ENCODE results near the gene SGSM2.

The SGSM2 gene

DNA sequence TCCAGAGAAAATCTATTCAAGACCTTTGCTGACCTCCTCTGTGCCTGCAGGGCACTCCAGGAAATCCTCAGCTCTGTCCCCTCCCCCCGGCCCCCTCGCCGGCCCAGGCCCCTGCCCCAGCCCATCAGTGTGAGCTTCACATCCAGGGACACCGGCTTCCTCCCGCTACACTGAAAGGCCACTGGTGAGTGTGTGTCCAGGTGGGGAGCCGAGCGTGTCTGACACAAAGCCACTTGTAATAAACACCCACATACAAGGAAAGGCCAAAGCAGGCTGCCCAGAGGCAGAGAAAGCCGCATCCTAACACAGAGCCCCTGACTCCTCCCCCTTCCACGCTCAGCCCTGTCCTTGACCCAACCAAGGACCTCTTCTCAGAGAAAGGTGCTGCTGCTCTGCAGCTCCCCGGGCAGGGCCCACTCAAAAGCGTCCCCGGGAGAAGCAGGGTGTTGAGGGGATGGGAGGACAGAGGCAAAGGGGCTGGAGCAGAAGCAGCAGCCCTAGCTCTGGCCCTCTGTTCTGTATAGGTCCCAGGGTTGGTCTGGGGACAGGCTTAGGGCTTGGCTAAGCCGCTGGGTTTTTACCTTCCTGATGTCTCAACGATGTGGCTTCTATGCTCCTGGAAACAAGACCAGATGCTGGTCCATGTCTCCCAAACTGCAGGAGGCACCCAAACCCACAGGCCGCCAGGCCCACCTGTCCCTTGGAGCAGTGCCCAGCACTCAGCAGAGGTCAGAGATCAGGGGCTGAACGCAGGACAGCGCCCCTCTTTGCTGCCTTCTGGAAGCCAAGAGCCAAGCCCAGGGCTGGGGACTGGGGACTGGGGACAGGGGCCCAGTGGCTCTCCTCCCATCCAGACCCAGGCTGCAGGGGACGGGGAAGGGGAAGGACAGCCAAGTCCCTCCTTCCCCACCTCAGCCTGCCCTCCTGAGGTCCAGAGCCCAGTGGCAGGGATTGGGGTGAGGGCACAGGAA is 48.2 kb downstream of the SGSM2 start:
- no peak overlapping the region for H3K4me3 ChIP-seq (replicated peaks; ENCODE audit: low read depth, low read length)
- TF ChIP-seq, protein P1, sequence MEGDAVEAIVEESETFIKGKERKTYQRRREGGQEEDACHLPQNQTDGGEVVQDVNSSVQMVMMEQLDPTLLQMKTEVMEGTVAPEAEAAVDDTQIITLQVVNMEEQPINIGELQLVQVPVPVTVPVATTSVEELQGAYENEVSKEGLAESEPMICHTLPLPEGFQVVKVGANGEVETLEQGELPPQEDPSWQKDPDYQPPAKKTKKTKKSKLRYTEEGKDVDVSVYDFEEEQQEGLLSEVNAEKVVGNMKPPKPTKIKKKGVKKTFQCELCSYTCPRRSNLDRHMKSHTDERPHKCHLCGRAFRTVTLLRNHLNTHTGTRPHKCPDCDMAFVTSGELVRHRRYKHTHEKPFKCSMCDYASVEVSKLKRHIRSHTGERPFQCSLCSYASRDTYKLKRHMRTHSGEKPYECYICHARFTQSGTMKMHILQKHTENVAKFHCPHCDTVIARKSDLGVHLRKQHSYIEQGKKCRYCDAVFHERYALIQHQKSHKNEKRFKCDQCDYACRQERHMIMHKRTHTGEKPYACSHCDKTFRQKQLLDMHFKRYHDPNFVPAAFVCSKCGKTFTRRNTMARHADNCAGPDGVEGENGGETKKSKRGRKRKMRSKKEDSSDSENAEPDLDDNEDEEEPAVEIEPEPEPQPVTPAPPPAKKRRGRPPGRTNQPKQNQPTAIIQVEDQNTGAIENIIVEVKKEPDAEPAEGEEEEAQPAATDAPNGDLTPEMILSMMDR (IDR thresholded peaks at IDR 0.05; ENCODE audit: insufficient read depth, low read length, poor library complexity, severe bottlenecking) = no peak
- DNase-seq (ENCODE audit: extremely low read depth, insufficient read length) = no peak
- peaks cover 11% of the 10 kb centered on the region for H3K36me3 ChIP-seq (ENCODE audit: control insufficient read depth, insufficient read depth, low read length)
- H3K27me3 ChIP-seq (replicated peaks; ENCODE audit: control insufficient read depth, insufficient read depth, low read length) = no peaks in the 10 kb centered on the region

DNA sequence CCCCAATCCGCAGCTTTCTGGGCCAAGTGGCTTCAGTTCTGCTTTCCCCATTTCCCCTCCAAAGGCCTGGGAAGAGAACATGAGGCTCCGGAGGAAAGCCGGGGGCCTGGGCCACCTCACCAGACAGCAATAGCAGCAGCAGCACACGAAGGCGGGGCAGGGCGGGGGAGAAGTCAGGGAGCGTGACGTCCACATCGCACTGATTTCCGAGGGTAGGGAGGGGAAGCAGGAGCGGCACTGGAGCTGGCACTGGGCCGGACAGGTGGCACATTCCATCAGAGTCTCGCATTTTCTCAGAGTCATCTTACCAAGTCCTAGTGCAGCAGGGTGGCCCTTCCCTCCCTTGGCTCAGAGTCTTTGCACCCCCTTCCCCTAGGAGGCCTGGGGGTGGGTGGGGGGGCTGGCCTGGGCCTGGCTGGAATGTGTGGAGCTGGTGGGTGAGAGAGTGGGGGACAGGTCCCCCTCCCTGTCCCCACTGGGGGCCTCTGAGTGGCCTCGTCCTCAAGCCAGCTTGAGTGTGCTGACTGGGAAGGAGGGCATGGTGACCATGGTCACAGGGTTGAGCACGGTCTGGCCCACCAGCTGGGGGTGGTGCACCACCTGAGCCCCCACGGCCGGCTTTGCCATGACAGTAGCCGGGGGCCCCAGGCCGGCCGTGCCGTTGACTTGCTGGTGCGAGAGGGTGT is 49.2 kb downstream of the SGSM2 start:
- H3K36me3 ChIP-seq (ENCODE audit: control insufficient read depth, insufficient read depth, low read length) = peaks cover 11% of the 10 kb centered on the region
- no peak overlapping the region for H3K4me3 ChIP-seq (replicated peaks; ENCODE audit: low read depth, low read length)
- no peaks in the 10 kb centered on the region for H3K27me3 ChIP-seq (replicated peaks; ENCODE audit: control insufficient read depth, insufficient read depth, low read length)
- no peak for DNase-seq (ENCODE audit: extremely low read depth, insufficient read length)
- TF ChIP-seq, protein P1 (IDR thresholded peaks at IDR 0.05; ENCODE audit: insufficient read depth, low read length, poor library complexity, severe bottlenecking) = no peak

DNA sequence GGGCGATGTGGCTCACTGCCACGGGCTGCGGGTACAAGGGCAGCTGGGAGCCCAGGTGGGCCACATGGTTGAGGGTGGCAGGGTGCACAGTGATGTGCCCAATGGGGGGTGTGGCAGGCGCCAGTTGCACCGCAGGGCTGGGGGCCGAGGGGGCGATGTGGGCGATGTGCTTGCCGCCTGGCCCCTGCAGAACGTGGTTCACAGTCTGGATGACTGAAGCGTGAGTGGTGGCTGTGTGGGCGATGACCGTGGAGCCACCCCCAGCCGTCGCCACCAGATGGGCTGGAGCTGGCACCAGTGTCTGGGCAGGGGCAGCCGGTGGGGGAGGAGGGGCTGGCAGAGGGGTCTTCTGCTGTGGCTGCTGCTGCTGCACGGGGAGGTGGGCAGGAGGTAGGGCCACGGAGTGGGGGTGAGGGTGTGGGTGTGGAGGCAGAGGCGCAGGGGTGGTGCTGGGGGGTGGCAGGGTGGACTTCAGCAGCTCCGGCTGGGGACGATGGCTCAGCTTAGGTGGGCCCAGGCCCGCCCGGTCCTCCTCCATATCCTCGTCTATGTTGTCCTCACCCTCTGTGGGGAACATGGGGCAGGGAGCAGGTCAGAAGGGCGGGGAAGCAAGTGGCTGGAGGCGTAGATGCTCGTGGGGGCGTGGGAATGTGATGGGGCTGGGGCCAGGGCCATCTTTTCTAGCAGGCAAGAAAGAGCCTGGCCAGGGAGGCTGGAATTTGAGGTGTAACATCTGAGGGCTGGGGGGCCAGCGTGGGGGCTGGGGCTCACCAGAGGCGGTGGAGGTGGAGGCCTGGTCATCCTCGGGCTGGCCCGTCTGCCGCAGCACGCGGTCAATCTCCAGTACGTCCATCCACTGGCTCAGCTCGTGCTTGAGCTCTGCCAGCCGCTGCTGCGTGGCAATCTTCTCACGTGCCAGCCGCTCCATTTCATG is 50.1 kb downstream of the SGSM2 start:
- TF ChIP-seq, protein P1 (IDR thresholded peaks at IDR 0.05; ENCODE audit: insufficient read depth, low read length, poor library complexity, severe bottlenecking) = no peak
- no peak for DNase-seq (ENCODE audit: extremely low read depth, insufficient read length)
- peaks cover 11% of the 10 kb centered on the region for H3K36me3 ChIP-seq (ENCODE audit: control insufficient read depth, insufficient read depth, low read length)
- no peaks in the 10 kb centered on the region for H3K27me3 ChIP-seq (replicated peaks; ENCODE audit: control insufficient read depth, insufficient read depth, low read length)
- no peak overlapping the region for H3K4me3 ChIP-seq (replicated peaks; ENCODE audit: low read depth, low read length)

DNA sequence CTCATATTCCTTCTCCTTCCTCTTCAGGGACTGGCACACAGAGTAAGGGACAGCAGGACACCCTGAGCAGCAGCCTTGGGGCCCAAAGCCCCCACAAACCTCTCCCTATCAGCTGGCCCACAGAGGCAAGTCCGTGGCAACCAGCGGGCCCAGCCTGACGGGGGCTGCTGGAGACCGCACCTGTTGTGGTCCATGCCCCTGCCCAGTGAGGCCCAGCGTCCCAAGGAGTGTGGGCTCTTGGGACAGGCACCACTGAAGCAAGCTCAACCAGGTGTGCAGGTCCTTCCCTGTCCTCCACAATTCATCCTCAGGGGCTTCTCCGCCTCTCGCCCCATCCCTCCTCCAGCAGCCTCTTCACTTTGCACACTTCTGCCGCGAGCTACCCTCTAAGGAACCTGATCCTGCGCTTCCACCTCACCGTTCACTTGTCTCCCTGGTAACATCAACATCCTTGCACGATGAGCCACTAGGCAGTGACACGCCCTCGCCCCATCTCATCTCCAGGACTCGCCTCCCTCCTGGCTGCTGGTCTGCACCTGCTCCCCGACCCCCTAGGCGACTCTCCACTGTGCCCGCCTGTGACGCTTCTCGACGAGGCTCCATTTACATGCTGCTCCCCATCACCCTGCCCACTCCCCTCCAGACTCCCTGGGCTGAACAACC is 50.9 kb downstream of the SGSM2 start:
- Histone ChIP-seq H3K4me3 (replicated peaks; ENCODE audit: low read depth, low read length) (no peak overlapping the region), H3K36me3 (ENCODE audit: control insufficient read depth, insufficient read depth, low read length) (peaks cover 11% of the 10 kb centered on the region), H3K27me3 (replicated peaks; ENCODE audit: control insufficient read depth, insufficient read depth, low read length) (no peaks in the 10 kb centered on the region)
- TF ChIP-seq, protein P1 (IDR thresholded peaks at IDR 0.05; ENCODE audit: insufficient read depth, low read length, poor library complexity, severe bottlenecking) = no peak
- no peak for DNase-seq (ENCODE audit: extremely low read depth, insufficient read length)

DNA sequence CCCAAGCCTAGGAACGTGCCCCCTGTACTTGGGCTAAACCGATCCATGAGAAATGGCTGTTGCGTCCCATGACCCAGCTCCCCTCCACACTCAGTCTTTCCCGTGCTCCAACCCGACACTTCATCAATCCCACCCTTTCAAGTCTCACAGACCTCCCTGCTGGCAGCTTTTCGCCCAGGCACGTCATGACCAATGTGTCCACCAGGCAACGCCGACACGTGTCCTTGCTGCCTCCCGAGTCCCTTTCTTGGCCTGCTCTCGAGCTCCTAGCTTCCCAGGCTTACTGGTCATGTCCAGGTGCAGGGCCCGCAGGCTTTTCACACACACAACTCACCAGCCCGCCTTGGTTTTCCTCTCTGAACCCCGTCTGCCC is 51.4 kb downstream of the SGSM2 start:
- H3K27me3 ChIP-seq (replicated peaks; ENCODE audit: control insufficient read depth, insufficient read depth, low read length) = no peaks in the 10 kb centered on the region
- no peak for DNase-seq (ENCODE audit: extremely low read depth, insufficient read length)
- TF ChIP-seq, protein P1 (IDR thresholded peaks at IDR 0.05; ENCODE audit: insufficient read depth, low read length, poor library complexity, severe bottlenecking) = no peak
- no peak overlapping the region for H3K4me3 ChIP-seq (replicated peaks; ENCODE audit: low read depth, low read length)
- peaks cover 11% of the 10 kb centered on the region for H3K36me3 ChIP-seq (ENCODE audit: control insufficient read depth, insufficient read depth, low read length)

All from GM06990 (cell line).